ENCODE results near the gene MYMK. TPM values are rescaled to one million over a fixed set of nuclear protein-coding genes. Genes with fewer than 3 reads are reported as not detected.

MYMK gene
- total and polyA plus RNA-seq, 2 experiments from 2014 or later, result 1.3 TPM; not detected in 1

DNA sequence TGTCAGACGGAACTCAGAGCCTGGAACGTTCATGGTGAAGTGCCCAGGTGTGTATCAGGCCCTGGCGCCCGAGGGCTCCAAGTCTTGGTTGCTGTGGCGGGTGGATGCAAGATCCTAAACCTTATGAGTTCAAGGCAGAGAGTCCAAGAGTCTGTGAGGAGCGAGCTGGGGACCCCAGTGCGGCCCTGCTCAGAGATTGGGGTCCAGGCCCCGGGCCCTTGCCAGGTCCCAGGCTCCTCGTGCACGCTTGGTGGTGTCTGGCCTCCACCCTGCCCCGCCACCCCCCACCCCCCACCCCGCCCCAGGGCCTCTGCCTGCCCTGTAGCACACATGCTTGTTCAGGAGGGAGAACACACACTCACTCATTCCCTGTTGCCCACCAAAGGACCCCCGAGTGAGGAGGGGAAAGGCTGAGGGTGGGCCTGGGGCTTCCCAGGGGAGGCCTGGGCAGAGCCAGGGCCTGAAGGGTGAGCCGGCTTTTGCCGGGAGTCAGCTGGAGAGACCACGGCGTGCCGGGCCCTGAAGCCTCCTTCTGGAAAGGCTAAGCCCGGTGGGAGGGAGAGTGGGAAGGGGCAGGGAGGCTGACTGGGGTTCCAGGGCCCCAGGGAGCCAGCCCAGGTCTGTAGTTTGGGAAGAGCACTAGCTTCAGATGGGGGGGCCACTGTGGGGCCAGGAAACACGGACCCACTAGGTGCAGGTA is 47.3 kb upstream of the MYMK start:
- Histone ChIP-seq H3K36me3 (replicated peaks; ENCODE audit: insufficient read depth, low read depth) (no peaks in the 10 kb centered on the region), H3K79me2 (no peaks in the 10 kb centered on the region), H3K4me2 (no peak overlapping the region), H3K4me1 (ENCODE audit: insufficient read depth) (peaks cover 17% of the 10 kb centered on the region), H2AFZ (no peak overlapping the region), H4K20me1 (ENCODE audit: insufficient read depth, poor library complexity, severe bottlenecking) (no peaks in the 10 kb centered on the region), H3K4me3 (no peak overlapping the region), H3K9me2 (replicated peaks; ENCODE audit: insufficient read depth) (no peaks in the 10 kb centered on the region), H3K27me3 (no peaks in the 10 kb centered on the region), H3K27ac (no peak overlapping the region), H3K9me3 (ENCODE audit: low read depth) (no peaks in the 10 kb centered on the region)
- no peak for TF ChIP-seq EZH2 (IDR thresholded peaks at IDR 0.05; ENCODE audit: borderline replicate concordance)
- TF ChIP-seq EZH2phosphoT487 (IDR thresholded peaks at IDR 0.05; ENCODE audit: low read depth, severe bottlenecking, unreplicated experiment), result no peak
- TF ChIP-seq, protein P1, sequence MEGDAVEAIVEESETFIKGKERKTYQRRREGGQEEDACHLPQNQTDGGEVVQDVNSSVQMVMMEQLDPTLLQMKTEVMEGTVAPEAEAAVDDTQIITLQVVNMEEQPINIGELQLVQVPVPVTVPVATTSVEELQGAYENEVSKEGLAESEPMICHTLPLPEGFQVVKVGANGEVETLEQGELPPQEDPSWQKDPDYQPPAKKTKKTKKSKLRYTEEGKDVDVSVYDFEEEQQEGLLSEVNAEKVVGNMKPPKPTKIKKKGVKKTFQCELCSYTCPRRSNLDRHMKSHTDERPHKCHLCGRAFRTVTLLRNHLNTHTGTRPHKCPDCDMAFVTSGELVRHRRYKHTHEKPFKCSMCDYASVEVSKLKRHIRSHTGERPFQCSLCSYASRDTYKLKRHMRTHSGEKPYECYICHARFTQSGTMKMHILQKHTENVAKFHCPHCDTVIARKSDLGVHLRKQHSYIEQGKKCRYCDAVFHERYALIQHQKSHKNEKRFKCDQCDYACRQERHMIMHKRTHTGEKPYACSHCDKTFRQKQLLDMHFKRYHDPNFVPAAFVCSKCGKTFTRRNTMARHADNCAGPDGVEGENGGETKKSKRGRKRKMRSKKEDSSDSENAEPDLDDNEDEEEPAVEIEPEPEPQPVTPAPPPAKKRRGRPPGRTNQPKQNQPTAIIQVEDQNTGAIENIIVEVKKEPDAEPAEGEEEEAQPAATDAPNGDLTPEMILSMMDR (IDR thresholded peaks at IDR 0.05; ENCODE audit: poor library complexity), result no peak
- WGBS (ENCODE audit: low lambda C conversion rate, missing lambda C conversion rate), result 94% methylated on average over 20 of the region's 20 CpGs
- no peak for DNase-seq (ENCODE audit: low spot score)

DNA sequence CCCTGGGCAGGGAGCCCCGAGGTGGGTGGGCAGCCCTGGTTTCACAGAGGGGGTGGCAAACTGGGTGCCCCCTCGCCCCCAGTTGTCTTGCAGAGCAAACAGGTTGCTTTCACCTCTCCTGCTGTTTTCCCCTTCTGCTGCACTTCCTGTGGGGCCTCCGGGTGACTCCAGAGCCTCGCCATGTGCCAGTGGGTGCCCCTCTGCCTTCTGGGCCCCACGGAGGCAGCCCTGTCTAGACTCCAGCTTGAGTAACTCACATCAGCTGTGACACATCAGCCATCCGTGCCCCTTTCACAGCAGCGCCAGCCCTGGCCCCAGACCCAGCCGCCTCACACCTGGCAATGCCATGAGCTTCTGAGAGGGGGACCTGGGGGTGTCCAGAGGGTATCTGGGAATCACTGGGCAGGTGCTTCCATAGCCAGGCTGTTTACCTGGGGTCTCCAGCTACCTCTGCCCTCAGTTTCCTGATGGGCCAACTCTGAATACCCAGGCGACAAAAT is 46.7 kb upstream of the MYMK start:
- no peak for DNase-seq (ENCODE audit: low spot score)
- H3K4me1 ChIP-seq (ENCODE audit: insufficient read depth), result peaks cover 11% of the 10 kb centered on the region
- H3K27ac ChIP-seq, result no peak overlapping the region
- no peak overlapping the region for H3K4me3 ChIP-seq
- no peak overlapping the region for H3K4me2 ChIP-seq
- H3K79me2 ChIP-seq, result no peaks in the 10 kb centered on the region
- H3K27me3 ChIP-seq, result no peaks in the 10 kb centered on the region
- no peaks in the 10 kb centered on the region for H4K20me1 ChIP-seq (ENCODE audit: insufficient read depth, poor library complexity, severe bottlenecking)
- H2AFZ ChIP-seq, result no peak overlapping the region
- WGBS (ENCODE audit: low lambda C conversion rate, missing lambda C conversion rate), result 84% methylated on average over 9 of the region's 9 CpGs
- H3K9me2 ChIP-seq (replicated peaks; ENCODE audit: insufficient read depth), result no peaks in the 10 kb centered on the region
- no peaks in the 10 kb centered on the region for H3K36me3 ChIP-seq (replicated peaks; ENCODE audit: insufficient read depth, low read depth)
- no peaks in the 10 kb centered on the region for H3K9me3 ChIP-seq (ENCODE audit: low read depth)
- TF ChIP-seq EZH2 (IDR thresholded peaks at IDR 0.05; ENCODE audit: borderline replicate concordance), result no peak
- TF ChIP-seq, protein P1 (IDR thresholded peaks at IDR 0.05; ENCODE audit: poor library complexity), result no peak
- TF ChIP-seq EZH2phosphoT487 (IDR thresholded peaks at IDR 0.05; ENCODE audit: low read depth, severe bottlenecking, unreplicated experiment), result no peak

- no peaks in the 10 kb centered on the region for H4K20me1 ChIP-seq (ENCODE audit: insufficient read depth, poor library complexity, severe bottlenecking)
- TF ChIP-seq EZH2 (IDR thresholded peaks at IDR 0.05; ENCODE audit: borderline replicate concordance) (no peak), EZH2phosphoT487 (IDR thresholded peaks at IDR 0.05; ENCODE audit: low read depth, severe bottlenecking, unreplicated experiment) (no peak)
- TF ChIP-seq, protein P1 (IDR thresholded peaks at IDR 0.05; ENCODE audit: poor library complexity), result no peak
- no peak overlapping the region for H3K27ac ChIP-seq
- H2AFZ ChIP-seq, result no peak overlapping the region
- WGBS (ENCODE audit: low lambda C conversion rate, missing lambda C conversion rate), result 89% methylated on average over 16 of the region's 16 CpGs
- H3K27me3 ChIP-seq, result no peaks in the 10 kb centered on the region
- no peak for DNase-seq (ENCODE audit: low spot score)
- H3K4me2 ChIP-seq, result no peak overlapping the region
- no peaks in the 10 kb centered on the region for H3K9me3 ChIP-seq (ENCODE audit: low read depth)
- peaks cover 10% of the 10 kb centered on the region for H3K4me1 ChIP-seq (ENCODE audit: insufficient read depth)
- no peaks in the 10 kb centered on the region for H3K79me2 ChIP-seq
- H3K9me2 ChIP-seq (replicated peaks; ENCODE audit: insufficient read depth), result no peaks in the 10 kb centered on the region
- no peaks in the 10 kb centered on the region for H3K36me3 ChIP-seq (replicated peaks; ENCODE audit: insufficient read depth, low read depth)
- H3K4me3 ChIP-seq, result no peak overlapping the region
Measured at GRCh38 chr9:133570691-133571080, 45.9 kb upstream of the MYMK start.

All from hepatocyte (in vitro differentiated cells).